Subcutaneous abdominal adipose tissue (tissue), 5 donors: ENCODE results near the gene ZNF610.

Experiments
- H3K27ac ChIP-seq: one replicate; pipeline ENCODE4 v1.7.0; 2013; ENCODE audit warnings: low read depth, mild to moderate bottlenecking, inconsistent platforms, low read length, moderate library complexity
- H3K27me3 ChIP-seq, 5 donors: one replicate each; pipeline ENCODE4 v1.7.0; 2013; ENCODE audit warnings: low read length in 5 of 5, inconsistent platforms in 1 of 5; ENCODE audit not compliant: control insufficient read depth in 5 of 5, insufficient read depth in 4 of 5
- H3K36me3 ChIP-seq, 5 donors: one replicate each; pipeline ENCODE4 v1.7.0; 2013; ENCODE audit warnings: low read length in 5 of 5; ENCODE audit not compliant: control insufficient read depth in 5 of 5, insufficient read depth in 5 of 5
- H3K4me1 ChIP-seq, 5 donors: one replicate each; pipeline ENCODE4 v1.7.0; 2013; ENCODE audit warnings: low read length in 5 of 5, mild to moderate bottlenecking in 3 of 5, moderate library complexity in 1 of 5; ENCODE audit not compliant: control insufficient read depth in 5 of 5, insufficient read depth in 5 of 5
- H3K4me3 ChIP-seq, 5 donors: one replicate each; pipeline ENCODE4 v1.7.0; 2013; ENCODE audit warnings: low read length in 5 of 5, low read depth in 1 of 5
- H3K9ac ChIP-seq, 5 donors: one replicate each; pipeline ENCODE4 v1.7.0; 2013; ENCODE audit warnings: low read length in 5 of 5, mild to moderate bottlenecking in 4 of 5, moderate library complexity in 3 of 5
- H3K9me3 ChIP-seq, 5 donors: one replicate each; pipeline ENCODE4 v1.7.0; 2013; ENCODE audit warnings: low read length in 5 of 5; ENCODE audit not compliant: control insufficient read depth in 5 of 5
- donor health status: healthy.
- donor health status: healthy.
- donor health status: healthy.
- donor health status: healthy.
- donor health status: healthy.

ZNF610 gene

GRCh38 chr19:52391135-52391534, 55.1 kb downstream of the ZNF610 start:
- no peak overlapping the region for H3K27ac ChIP-seq
- peaks cover 4 to 15% (median 11%) of the 10 kb centered on the region in 5 donors for H3K36me3 ChIP-seq
- H3K4me1 ChIP-seq, result no peaks in the 10 kb centered on the region
- H3K4me3 ChIP-seq, result peak overlapping the region in 3 of 5 donors; percentile 8 to 34 (median 16)
- H3K27me3 ChIP-seq, result no peaks in the 10 kb centered on the region
- H3K9ac ChIP-seq, result no peak overlapping the region
- H3K9me3 ChIP-seq, result peaks cover 11 to 73% (median 59%) of the 10 kb centered on the region in 5 donors

GRCh38 chr19:52397310-52398080, 61.5 kb downstream of the ZNF610 start, which contains the start of gene ZNF528:
ZNF528 (plus strand) TSS chr19:52397849; CDS start chr19:52402014, 4,165 bp downstream.
- Histone ChIP-seq H3K36me3 (peaks cover 11 to 43% (median 34%) of the 10 kb centered on the region in 5 donors), H3K27me3 (no peaks in the 10 kb centered on the region)

GRCh38 chr19:52398081-52398441, 62.0 kb downstream of the ZNF610 start:
- H3K9ac ChIP-seq, result peak overlapping the region; percentile 78 to 90 (median 89)
- peaks cover 4 to 34% (median 21%) of the 10 kb centered on the region in 5 donors for H3K9me3 ChIP-seq
- H3K36me3 ChIP-seq, result peaks cover 11 to 49% (median 40%) of the 10 kb centered on the region in 5 donors
- peaks cover 0 to 21% (median 20%) of the 10 kb centered on the region in 5 donors for H3K4me1 ChIP-seq
- peak overlapping the region; percentile 67 for H3K27ac ChIP-seq
- no peaks in the 10 kb centered on the region for H3K27me3 ChIP-seq
- peak overlapping the region; percentile 97 to 100 (median 99) for H3K4me3 ChIP-seq

More at GRCh38 chr19:52397310-52398080, 61.5 kb downstream of the ZNF610 start, which contains the start of gene ZNF528:
- Histone ChIP-seq H3K4me3 (peak within 1 kb of the TSS; percentile 97 to 100 (median 99)), H3K4me1 (peaks cover 0 to 21% (median 20%) of the 10 kb centered on the region in 5 donors), H3K27ac (peak within 1 kb of the TSS; percentile 67), H3K9me3 (peaks cover 4 to 34% (median 21%) of the 10 kb centered on the region in 5 donors), H3K9ac (peak within 1 kb of the TSS; percentile 78 to 90 (median 89))

GRCh38 chr19:52410276-52410675, 74.2 kb downstream of the ZNF610 start:
- Histone ChIP-seq H3K4me1 (no peaks in the 10 kb centered on the region), H3K27me3 (no peaks in the 10 kb centered on the region), H3K27ac (no peak overlapping the region), H3K4me3 (peak overlapping the region in 3 of 5 donors; percentile 2 to 42 (median 37)), H3K9me3 (peaks cover 46 to 71% (median 67%) of the 10 kb centered on the region in 5 donors), H3K9ac (no peak overlapping the region), H3K36me3 (peaks cover 53 to 89% (median 86%) of the 10 kb centered on the region in 5 donors)

GRCh38 chr19:52415711-52416110, 79.7 kb downstream of the ZNF610 start:
- no peak overlapping the region for H3K9ac ChIP-seq
- H3K4me3 ChIP-seq, result peak overlapping the region in 3 of 5 donors; percentile 8 to 45 (median 12)
- no peak overlapping the region for H3K27ac ChIP-seq
- peaks cover 31 to 35% (median 34%) of the 10 kb centered on the region in 5 donors for H3K36me3 ChIP-seq
- peaks cover 63 to 97% (median 92%) of the 10 kb centered on the region in 5 donors for H3K9me3 ChIP-seq
- H3K4me1 ChIP-seq, result no peaks in the 10 kb centered on the region
- H3K27me3 ChIP-seq, result no peaks in the 10 kb centered on the region
